Endothelial cell (in vitro differentiated cells): ENCODE data around the gene CEP170B. TPM values are rescaled to one million over a fixed set of nuclear protein-coding genes. Genes with fewer than 3 reads are reported as not detected.
A peak's percentile ranks its signal among the peaks of the same experiment; 100 is the strongest.

ENCODE experiments used
- DNase-seq: peaks from one replicate; pipeline ENCODE4 v3.0.0; 2021; ENCODE audit warnings: low spot score
- H3K27ac Mint-ChIP-seq: one replicate; pipeline ENCODE4 v1.8.0; 2021; ENCODE audit warnings: mixed read lengths, inconsistent platforms; ENCODE audit not compliant: unreplicated experiment
- H3K27me3 Mint-ChIP-seq: one replicate; pipeline ENCODE4 v1.8.0; 2021; ENCODE audit warnings: mild to moderate bottlenecking, moderate library complexity, mixed read lengths, inconsistent platforms; ENCODE audit not compliant: unreplicated experiment
- H3K36me3 Mint-ChIP-seq: one replicate; pipeline ENCODE4 v1.8.0; 2021; ENCODE audit warnings: mild to moderate bottlenecking, low read depth, mixed read lengths, inconsistent platforms; ENCODE audit not compliant: unreplicated experiment
- H3K4me1 Mint-ChIP-seq: one replicate; pipeline ENCODE4 v1.8.0; 2021; ENCODE audit warnings: mild to moderate bottlenecking, mixed read lengths, inconsistent platforms; ENCODE audit not compliant: unreplicated experiment
- H3K4me3 Mint-ChIP-seq: one replicate; pipeline ENCODE4 v1.8.0; 2021; ENCODE audit warnings: mild to moderate bottlenecking, mixed read lengths, inconsistent platforms; ENCODE audit not compliant: unreplicated experiment
- H3K9me3 Mint-ChIP-seq: one replicate; pipeline ENCODE4 v1.8.0; 2021; ENCODE audit warnings: mixed read lengths, inconsistent platforms; ENCODE audit not compliant: unreplicated experiment
- CTCF ChIP-seq: fragments of 200-600 bp; sonication (generic); IDR thresholded peaks from one replicate; pipeline ENCODE4 v1.5.0; 2021; ENCODE audit warnings: antibody characterized with exemption; ENCODE audit not compliant: unreplicated experiment
- total RNA-seq: library from RNA; stranded (reverse); fragmentation: NEBNext Ultra II Directional; extraction: Animal tissue kit (Norgen Biotek cat#: 25700); gene quantifications from one replicate; pipeline ENCODE4 v1.2.1, GENCODE V29; 2021; ENCODE audit not compliant: unreplicated experiment

The CEP170B gene
- total RNA-seq, 1 donor from 2014 or later, result 11.3 TPM

DNA sequence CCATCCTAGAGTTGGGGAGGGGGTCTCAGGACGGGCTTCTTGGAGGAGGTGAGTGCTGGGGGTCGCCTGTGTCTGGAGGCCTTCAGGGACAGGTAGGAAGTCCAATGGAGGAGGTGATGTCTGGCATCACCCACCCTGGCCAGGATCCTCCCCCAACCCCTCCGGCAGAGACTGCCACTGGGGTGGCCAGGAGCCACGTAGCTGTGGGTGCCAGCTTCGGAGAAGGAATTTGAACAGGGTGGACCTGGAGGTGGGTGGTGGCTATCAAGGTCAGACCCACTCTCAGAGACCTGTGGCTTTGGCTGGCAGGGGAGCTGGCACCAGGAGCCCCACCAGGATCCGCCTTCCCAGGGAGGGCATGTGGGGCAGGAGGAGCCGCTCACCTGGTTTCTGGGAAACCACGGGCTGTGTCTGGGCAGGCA is 9.1 kb downstream of the CEP170B start:
- Mint-ChIP-seq H3K4me1 (peaks cover 7% of the 10 kb centered on the region), H3K27me3 (peaks cover 17% of the 10 kb centered on the region), H3K36me3 (peaks cover 2% of the 10 kb centered on the region), H3K4me3 (no peak overlapping the region), H3K27ac (no peak overlapping the region), H3K9me3 (no peaks in the 10 kb centered on the region)
- DNase-seq, result no peak
- TF ChIP-seq CTCF, result no peak

DNA sequence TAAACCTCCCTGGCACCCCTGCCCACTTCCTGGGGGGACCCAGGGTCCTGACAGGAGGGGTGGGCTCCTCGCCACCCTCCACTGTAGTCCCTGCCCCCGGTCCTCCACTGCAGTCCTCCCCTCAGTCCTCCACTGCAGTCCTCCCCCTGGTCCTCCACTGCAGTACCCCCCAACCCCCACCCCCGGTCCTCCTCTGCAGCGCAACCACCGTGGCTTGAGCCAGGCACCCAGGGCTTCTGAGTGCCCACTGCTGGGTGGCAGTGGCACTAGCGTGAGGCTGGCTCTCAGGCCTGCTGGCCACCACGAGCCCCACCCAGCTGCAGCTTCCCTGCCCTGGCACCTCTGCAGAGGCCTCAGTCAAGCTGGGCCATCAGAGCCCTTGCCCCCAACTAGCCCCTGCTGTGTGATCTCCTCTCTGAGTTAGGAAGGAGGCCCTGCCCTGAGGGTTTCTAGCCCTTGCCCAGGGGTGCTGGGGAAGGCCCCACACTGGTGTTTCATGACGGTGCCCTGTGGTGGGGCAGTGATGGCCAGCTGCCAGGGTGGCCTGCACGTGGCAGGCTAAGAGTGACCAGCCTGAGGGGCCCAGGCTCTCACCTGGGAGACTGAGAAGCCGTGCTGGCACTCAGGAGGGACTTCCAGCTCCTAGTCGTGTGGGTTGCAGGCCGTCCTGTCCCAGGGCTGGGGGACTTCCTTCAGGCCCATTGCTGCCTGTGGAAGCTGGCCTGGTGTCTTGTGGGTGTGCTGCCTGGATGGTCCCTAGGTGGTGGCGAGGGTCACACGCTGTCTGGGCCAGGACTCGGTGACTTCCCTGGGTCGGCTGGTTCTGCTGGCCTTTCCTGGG is 9.7 kb downstream of the CEP170B start:
- no peak for TF ChIP-seq CTCF
- Mint-ChIP-seq H3K36me3 (peaks cover 5% of the 10 kb centered on the region), H3K9me3 (no peaks in the 10 kb centered on the region), H3K27ac (no peak overlapping the region), H3K27me3 (peaks cover 18% of the 10 kb centered on the region), H3K4me1 (peaks cover 7% of the 10 kb centered on the region), H3K4me3 (no peak overlapping the region)
- DNase-seq, result no peak

- H3K9me3 Mint-ChIP-seq, result no peaks in the 10 kb centered on the region
- TF ChIP-seq CTCF, result no peak
- H3K36me3 Mint-ChIP-seq, result peaks cover 5% of the 10 kb centered on the region
- H3K27ac Mint-ChIP-seq, result no peak overlapping the region
- H3K4me1 Mint-ChIP-seq, result peaks cover 7% of the 10 kb centered on the region
- DNase-seq, result no peak
- no peak overlapping the region for H3K4me3 Mint-ChIP-seq
- peaks cover 18% of the 10 kb centered on the region for H3K27me3 Mint-ChIP-seq
These were observed 10.3 kb downstream of the CEP170B start for GRCh38 chr14:104875412-104875751.

GRCh38 chr14:104875811-104876210 is 10.7 kb downstream of the CEP170B start:
- Mint-ChIP-seq H3K4me1 (peaks cover 7% of the 10 kb centered on the region), H3K27me3 (peaks cover 18% of the 10 kb centered on the region), H3K9me3 (no peaks in the 10 kb centered on the region), H3K4me3 (no peak overlapping the region), H3K36me3 (peaks cover 5% of the 10 kb centered on the region), H3K27ac (no peak overlapping the region)
- TF ChIP-seq CTCF, result no peak
- no peak for DNase-seq

DNA sequence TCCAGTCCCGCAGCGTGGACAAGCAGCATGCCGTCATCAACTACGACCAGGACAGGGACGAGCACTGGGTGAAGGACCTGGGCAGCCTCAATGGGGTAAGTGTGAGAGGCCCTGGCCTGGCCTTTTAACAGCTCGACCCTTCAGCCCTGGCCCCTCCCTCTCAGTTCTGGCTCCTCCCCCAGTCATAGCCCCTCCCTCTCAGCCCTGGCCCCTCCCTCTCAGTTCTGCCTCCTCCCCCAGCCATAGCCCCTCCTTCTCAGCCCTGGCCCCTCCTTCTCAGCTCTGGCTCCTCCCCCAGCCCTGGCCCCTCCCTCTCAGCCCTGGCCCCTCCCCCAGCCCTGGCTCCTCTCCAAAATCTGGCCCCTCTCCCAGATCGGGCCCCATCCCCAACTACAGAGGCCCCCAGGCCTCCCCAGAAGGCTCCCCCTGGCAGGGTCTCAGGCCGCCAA is 11.2 kb downstream of the CEP170B start:
- TF ChIP-seq CTCF, result no peak

More for the DNA sequence above, 11.2 kb downstream of the CEP170B start:
- H3K4me3 Mint-ChIP-seq, result no peak overlapping the region
- H3K27me3 Mint-ChIP-seq, result peaks cover 18% of the 10 kb centered on the region
- H3K9me3 Mint-ChIP-seq, result no peaks in the 10 kb centered on the region
- peaks cover 5% of the 10 kb centered on the region for H3K36me3 Mint-ChIP-seq
- no peak overlapping the region for H3K27ac Mint-ChIP-seq
- peaks cover 7% of the 10 kb centered on the region for H3K4me1 Mint-ChIP-seq
- DNase-seq, result peak; percentile 40
